Measurements from ENCODE around the gene KIF7.

Gene KIF7

GRCh38 chr15:89670971-89671560 is 15.8 kb upstream of the KIF7 start:
- DNase-seq (ENCODE audit: low spot score): no peak

DNA sequence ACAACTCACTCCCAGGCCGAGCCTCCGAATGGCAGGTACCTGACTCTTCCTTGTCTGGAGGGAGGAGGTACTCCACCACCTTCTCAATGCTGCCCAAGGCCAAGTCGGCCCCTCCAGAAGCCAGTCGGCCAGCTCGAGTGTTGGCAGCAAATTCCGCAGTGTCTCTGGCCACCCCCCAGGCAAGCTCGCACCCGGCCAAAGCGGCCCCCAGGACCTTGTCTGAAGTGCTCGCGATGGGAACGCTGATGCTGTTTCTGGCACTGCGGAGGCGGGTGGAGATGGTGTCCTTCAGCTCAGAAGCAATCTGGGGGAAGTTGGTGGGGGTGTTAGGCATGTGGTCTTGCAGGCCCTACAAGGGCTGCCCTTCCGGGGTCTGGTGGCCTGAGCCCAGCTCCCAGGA is 14.7 kb upstream of the KIF7 start:
- no peak for DNase-seq (ENCODE audit: low spot score)

GRCh38 chr15:89669309-89669865 is 14.1 kb upstream of the KIF7 start:
- no peak for DNase-seq (ENCODE audit: low spot score)

DNA sequence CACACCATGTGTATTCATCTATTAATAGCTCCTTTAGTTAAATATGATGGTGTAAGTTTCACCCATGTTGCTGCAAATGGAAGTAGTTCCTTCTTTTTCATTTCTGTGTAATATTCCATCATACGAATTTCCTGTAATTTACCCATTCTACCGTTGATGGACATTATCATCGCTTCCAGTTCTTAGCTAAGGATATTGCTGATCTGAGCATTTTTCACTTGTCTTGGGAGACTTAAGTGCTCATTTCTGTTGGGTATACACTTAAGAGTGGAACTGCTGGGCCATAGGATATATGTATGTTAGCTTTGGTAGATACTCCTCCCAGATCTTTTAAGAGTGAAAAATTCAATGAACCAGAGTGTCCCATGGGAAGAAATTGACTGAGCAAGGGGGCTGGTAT is 12.9 kb upstream of the KIF7 start:
- no peak for DNase-seq (ENCODE audit: low spot score)

GRCh38 chr15:89667706-89667960 is 12.4 kb upstream of the KIF7 start:
- DNase-seq (ENCODE audit: low spot score): no peak

DNA sequence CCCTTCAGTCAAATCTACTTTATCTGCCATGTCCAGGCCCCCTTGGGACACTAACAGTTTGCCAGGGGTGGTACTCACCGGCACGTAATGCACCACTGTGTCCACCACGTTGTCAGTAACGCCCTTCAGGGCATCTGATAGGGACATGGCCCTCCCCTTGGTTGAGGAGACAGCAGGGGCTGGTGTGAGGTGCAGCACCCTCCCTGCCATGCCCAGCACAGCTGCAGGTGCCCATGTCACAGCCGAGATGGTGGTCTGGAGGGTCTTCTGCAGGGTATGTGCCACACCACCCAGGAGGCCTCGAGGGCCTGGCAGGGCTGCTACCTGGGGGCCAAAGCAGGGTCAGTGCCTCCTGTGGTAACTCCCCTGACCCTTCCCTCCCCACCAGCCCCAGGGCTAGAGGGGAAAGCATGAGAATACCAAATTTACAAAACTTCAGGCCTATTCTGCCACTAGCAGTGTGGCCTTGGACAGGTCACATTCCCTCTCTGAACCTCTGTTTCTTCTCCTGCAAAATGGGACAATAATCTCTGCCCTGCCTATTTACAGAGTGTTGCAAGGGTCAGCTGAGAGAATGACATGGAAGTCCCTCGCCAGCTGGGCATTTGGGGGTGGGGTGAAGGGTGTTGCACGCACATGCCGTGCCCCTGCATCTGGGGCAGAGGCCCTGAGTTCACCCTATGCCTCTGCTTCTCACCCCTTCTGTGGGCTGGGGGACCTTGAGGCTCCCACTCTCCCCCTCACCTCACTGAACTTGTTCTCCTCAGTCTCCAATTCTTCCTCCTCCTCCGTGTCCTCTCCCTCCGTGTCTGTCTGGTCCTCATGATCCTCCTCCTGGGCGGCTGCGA is 11.8 kb upstream of the KIF7 start:
- DNase-seq (ENCODE audit: low spot score): no peak

- DNase-seq (ENCODE audit: low spot score): no peak
These were observed 11.1 kb upstream of the KIF7 start for GRCh38 chr15:89666184-89666857.

DNA sequence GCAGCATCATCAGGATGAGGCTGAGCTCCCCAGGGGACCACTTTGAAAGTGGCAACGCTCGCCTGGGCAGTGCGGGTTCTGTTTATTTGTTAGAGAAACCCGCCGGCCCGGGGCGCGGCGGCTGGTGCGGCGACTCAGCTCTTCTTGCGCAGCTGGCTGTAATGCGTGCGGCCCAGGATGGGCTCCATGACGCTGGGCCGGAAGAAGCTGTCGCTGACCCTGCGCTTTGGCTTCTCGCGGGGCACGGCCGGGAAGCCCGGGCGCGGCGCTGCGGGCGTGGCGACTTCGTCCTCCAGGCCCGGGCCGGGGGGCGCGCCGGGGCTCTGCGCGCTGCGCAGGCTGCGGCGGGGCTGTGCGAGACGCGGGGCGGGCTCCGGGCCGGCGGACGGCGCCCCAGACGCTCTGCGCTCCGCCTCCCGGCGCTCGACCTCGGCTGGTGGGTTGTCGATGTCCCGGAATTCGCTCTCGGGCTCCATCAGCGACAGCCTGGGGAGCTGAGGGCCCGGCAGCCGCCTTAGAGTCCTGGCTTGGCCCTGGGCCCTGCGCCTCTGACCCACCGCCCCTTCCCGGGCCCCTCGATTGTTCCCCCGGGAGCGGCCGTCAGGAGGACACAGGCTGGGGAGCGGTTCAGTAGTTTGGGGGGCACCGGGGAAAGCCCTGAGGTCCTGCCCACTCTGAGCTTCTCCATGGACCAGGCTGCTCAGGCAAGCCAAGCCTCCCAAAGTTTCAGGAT is 10.3 kb upstream of the KIF7 start:
- DNase-seq (ENCODE audit: low spot score): peak; percentile 18

DNA sequence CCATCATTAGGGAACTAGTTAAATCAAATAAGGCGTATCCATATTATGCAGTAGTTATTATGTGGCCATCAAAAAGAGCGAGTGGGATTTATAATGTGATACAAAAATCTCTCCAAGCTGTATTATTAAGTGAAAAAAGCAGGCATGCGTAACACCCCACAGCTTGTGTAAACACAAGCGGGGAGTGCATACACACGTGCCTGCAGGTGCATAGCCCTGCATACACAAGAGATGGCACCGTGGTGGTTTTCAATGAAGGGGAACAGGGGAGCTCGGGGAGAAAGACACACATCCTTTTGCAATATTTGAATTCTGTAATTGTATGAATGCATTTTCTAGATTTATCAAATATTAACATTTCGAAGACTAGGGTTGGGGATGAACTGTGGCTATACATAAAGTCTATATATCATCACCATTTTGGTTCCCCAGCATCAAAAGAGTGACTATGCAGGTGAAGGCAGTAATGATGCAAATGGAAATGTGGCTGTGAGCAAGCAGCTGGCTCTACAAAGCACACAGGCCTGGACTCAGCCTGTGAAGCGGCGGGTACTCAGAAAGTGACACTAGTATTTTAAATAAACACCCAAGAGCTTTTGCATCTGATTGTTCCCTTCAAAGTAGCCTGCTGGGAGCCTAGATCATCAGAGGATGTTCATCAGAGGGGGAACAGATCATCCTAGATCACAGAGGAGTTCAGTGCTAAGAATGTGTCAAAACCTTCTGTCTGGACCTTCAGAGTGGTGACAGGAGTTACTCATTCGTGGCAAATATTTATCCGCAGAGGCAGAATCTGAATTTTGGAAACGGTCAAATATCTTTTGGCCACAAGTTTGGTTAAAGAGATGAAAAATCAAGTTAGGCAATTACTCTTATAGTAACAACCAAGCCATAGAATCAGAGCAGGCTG is 9.4 kb upstream of the KIF7 start:
- no peak for DNase-seq (ENCODE audit: low spot score)

DNA sequence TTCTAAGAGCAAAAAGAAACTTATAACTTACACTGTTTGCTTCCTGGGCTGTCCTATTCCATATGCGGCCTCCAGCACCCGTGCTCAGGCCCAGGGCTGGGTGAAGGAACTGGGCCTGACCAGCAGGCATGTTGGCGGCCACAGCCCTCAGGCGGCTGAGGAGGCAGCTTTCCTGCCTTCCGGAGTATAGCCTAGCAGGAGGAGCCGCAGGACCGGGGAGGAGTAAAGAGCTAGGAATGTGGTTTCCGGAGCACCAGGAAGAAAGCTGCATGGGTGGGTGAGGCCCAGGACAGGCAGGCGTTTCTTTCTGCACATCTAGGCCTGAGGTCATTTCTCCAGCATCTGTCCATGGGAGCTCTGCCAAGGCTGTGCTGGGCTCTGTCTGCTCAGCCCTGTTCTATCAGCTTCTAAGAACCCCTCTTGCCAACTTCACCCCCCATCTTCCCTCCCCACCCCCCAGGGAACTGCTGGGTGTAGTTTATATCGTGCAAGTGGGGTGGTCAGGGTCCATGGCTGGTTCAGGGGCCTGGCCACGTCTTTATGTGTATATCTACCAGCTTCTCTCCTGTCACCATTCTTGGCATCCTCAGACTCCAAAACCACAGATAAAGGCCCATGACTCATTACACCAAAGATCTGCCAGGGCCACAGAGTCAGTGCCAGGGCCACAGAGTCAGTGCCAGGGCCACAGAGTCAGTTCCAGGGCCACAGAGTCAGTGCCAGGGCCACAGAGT is 7.8 kb upstream of the KIF7 start:
- DNase-seq (ENCODE audit: low spot score): no peak

GRCh38 chr15:89660556-89660955 is 5.3 kb upstream of the KIF7 start:
- no peak for DNase-seq (ENCODE audit: low spot score)

DNA sequence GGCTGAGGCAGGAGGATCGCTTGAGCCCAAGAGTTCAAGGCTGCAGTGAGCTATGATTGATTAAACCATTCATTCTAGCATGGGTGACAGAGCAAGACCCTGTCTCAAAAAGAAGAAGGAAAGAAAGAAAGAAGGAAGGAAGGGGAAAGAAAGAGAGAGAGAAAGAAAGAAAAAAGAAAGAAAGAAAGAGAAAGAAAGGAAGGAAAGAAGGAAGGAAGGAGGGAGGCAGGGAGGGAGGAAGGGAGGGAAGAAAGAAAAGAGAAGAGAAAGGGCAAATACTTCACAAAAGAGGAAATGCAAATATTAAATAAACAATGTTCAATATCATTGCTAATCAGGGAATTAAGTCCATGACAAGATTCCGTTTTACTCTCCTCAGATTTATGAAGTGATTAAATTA is 4.0 kb upstream of the KIF7 start:
- DNase-seq (ENCODE audit: low spot score): no peak

- DNase-seq (ENCODE audit: low spot score): no peak
These were observed 2.5 kb upstream of the KIF7 start for GRCh38 chr15:89657686-89658200.

DNA sequence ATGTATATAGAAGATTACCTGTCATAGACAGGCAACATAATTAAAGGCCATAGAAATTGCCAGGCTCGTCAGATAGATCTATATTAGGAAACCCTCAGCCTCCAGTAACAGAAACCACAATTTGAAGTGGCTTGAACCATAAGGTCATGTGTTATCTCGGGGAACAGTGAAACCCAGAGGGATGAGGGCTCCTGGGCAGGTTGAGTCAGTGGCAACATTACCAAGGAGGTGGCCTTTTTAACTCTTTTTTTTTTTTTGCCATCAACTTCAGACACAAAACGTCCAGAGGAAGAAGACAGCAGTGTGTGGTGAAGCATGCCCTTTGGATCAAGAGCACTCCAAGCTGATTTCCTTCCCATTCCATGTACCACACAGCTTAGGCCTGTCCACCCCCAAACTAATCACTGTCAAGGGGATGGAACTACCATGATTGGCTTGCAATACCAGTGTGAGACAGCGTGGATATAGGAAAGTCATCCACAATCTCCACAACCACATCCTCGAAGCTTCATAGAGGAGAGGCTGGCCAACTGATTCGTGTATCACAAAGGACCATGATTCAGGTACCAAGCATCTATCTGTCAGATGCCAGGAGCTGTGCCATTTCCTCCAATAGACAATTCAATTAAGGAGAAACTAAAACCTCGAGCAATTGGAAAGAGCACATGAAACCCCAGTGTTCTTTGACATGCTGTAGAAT is 999 bp upstream of the KIF7 start:
- no peak for DNase-seq (ENCODE audit: low spot score)

GRCh38 chr15:89654301-89654761 is 936 bp downstream of the KIF7 start:
- no peak for DNase-seq (ENCODE audit: low spot score)

DNA sequence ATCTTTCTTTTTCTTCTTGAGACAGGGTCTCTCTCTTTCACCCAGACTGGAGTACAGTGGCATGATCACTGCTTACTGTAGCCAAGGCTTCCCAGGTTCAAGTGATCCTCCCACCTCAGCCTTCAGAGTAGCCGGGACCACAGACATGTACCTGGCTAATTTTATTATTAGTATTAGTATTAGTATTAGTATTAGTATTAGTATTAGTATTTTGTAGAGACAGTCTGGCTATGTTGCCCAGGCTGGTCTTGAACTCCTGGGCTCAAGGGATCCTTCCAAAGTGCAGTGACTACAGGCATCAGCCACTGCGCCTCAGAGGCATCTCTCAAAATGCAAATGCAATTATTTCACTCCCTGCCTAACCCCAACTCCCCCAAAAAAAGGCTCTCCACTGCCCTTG is 1.7 kb downstream of the KIF7 start:
- DNase-seq (ENCODE audit: low spot score): no peak

DNA sequence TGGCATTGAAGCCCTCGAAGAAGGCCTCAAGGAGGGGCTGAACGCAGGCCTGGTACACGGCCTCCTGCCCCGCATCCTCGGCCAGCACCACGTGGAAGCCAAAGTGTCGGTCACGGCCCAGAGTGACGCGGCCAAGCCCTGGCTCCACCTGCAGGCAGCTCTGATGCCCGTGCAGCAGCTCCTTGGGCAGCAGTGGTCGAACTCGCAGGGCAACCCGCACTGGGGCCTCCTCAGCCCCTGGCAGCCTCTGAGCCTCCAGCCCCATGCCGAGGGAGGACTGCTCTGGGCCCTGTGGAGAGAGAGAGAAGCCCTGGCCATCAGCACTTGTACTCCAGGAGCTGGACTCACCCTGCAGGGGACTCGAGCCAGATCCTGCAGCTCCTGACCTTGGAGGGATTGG is 2.6 kb downstream of the KIF7 start:
- no peak for DNase-seq (ENCODE audit: low spot score)

GRCh38 chr15:89652131-89652530 is 3.1 kb downstream of the KIF7 start:
- no peak for DNase-seq (ENCODE audit: low spot score)

- no peak for DNase-seq (ENCODE audit: low spot score)
These were observed 5.6 kb downstream of the KIF7 start for GRCh38 chr15:89649716-89650115.

All from activated CD4-positive, alpha-beta T cell treated with anti-CD3 and anti-CD28 coated beads, Interleukin-2, Interleukin-4, amounts not matched to agents 100 ng/mL and 50 ng/mL, durations not matched to agents 16 hours and 8 hours (primary cell).